HG03135 (cell line): ENCODE results near the gene THSD1.
"Not testable (repeated sequence)": the region's sequence is repeated elsewhere in the genome, so short reads cannot be mapped to it uniquely, and the experiment has no call there.

Experiments used
- ATAC-seq: cut with Tn5 transposase; IDR thresholded peaks from one replicate; pipeline ENCODE4 v1.9.1; 2021; ENCODE audit warnings: mild to moderate bottlenecking, moderate library complexity; ENCODE audit not compliant: unreplicated experiment

The THSD1 gene

DNA sequence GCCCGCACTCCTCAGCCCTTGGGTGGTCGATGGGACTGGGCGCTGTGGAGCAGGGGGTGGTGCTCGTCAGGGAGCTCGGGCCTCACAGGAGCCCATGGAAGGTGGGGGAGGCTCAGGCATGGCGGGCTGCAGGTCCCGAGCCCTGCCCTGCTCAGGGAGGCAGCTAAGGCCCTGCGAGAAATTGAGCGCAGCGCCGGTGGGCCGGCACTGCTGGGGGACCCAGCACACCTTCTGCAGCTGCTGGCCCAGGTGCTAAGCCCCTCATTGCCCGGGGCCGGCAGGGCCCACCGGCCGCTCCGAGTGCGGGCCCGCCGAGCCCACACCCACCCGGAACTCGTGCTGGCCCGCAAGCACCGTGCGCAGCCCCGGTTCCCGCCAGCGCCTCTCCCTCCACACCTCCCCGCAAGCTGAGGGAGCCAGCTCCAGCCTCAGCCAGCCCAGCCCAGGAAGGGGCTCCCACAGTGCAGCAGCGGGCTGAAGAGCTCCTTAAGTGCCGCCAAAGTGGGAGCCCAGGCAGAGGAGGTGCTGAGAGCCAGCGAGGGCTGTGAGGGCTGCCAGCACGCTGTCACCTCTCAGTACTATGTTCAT is 2.2 kb upstream of the THSD1 start:
- ATAC-seq: not testable (repeated sequence)

- not testable (repeated sequence) for ATAC-seq
Observed at GRCh38 chr13:52407436-52407835, 1.5 kb upstream of the THSD1 start.

DNA sequence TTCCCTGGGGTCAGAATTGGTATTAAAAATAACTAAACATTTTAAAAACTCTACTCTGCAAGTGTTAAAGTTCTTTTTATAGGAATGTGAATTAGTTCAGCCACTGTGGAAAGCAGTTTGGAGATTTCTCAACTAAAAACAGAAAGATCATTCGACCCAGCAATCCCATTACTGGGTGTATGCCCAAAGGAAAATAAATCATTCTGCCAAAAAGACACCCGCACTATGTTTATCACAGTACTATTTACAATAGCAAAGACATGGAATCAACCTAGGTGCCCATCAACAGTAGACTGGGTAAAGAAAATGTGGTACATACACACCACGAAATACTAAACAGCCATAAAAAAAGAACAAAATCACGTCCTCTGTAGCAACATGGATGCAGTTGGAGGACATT is 657 bp upstream of the THSD1 start:
- no peak for ATAC-seq

GRCh38 chr13:52405369-52405766 is 604 bp downstream of the THSD1 start:
- peak; percentile 13 for ATAC-seq

GRCh38 chr13:52399708-52400107 is 6.3 kb downstream of the THSD1 start:
- ATAC-seq: no peak

DNA sequence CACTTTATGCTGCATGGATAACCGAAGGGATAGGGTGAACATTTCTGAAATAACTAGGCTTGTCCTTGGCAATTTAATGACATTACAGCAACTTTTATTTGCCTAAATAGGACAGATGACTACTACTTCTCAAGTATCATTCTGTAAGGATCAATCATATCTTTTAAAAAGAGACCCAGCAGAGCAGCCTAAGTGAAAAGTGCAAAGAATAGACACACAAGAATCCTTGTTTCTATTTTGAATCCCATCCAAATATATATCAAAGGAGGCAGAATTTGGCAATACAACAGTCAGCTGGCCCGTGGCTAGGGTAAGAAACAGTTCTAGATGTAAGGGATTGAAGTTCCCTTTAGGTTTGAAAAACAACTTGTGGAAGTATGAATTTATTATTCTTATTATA is 6.9 kb downstream of the THSD1 start:
- ATAC-seq: no peak

GRCh38 chr13:52395704-52396103 is 10.3 kb downstream of the THSD1 start:
- no peak for ATAC-seq

- no peak for ATAC-seq
Observed at GRCh38 chr13:52394586-52394985, 11.4 kb downstream of the THSD1 start.

GRCh38 chr13:52393572-52394357 is 12.2 kb downstream of the THSD1 start:
- no peak for ATAC-seq

DNA sequence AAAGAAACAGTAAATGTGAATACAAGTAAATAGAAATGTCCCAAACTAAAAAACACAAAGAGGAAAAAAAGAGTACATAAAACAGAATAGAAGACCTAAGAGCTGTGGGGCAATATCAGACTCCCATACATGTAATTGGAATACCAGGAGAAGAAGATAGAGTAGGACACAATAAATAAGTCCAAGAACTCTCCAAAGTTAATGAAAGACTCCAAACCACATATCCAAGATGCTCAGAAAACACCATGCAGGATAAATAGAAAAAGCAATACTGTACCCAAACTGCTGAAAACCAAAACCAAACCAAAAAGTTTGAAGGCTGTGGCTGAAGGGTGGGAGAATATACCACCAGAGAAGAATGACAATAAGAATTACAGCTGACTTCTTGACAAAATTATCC is 18.3 kb downstream of the THSD1 start:
- ATAC-seq: no peak

DNA sequence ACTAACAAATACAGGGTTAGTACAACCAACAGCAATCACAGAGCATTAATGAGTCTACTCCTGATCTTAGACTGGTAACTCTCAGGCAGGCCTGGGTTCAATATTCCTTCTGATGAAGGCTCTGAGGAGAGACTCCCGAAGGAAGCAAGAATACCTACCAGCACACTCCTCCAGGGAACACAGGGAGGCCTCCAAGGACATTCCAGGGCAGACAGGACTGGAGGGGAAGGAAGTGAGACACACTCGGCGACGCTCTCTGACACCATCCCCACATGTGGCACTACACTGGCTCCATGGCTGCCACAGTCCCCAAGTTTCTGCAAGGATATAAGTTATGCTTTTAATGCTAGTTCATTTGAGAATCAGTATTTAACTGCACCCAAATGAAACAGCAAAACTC is 20.1 kb downstream of the THSD1 start:
- ATAC-seq: no peak

DNA sequence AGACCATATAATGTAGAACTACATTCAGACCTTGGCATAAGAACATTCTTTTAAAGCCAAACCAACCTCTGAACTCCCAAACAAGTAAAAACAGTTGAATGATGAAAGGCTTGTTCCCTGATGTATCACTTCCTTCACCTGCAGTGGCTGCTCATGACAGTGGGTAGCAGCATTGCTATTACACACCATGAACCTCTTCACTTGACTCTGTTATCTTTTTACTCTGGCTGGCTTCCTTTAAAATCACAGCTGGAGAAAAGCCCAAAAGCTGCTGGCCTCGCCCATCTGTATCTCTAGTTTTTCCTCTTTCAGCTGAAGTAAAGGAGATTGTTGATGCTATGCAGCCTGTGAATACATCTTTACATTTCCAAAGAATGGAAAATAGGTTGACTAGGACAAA is 22.6 kb downstream of the THSD1 start:
- no peak for ATAC-seq

GRCh38 chr13:52378312-52378711 is 27.7 kb downstream of the THSD1 start:
- no peak for ATAC-seq

GRCh38 chr13:52377898-52378297 is 28.1 kb downstream of the THSD1 start:
- no peak for ATAC-seq

DNA sequence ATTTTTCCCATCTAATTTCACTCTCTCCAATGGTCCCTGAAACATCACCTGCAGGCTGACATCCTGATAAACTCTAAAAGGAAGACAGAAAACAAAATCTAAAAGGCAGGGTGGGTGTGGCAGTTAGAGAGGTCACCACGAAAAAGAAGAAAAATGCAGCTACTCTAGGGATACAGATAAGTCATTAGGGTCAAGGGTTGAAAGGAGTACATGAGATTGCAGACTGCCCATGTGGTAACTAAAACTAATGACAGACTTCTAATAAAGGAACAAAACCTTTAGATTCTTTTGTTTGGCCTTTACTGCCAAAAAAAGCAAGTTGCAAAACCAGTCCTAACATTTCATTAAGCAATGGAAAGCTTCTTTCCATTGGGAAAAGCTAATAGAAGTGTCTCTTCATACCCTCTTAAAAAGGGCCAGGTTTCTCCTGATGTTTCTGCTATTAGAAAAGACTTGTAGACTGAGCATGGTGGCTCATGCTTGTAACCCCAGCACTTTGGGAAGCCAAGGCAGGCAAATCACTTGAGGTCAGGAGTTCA is 31.0 kb downstream of the THSD1 start:
- ATAC-seq: no peak

GRCh38 chr13:52374389-52374788 is 31.6 kb downstream of the THSD1 start:
- ATAC-seq: no peak

GRCh38 chr13:52373277-52373676 is 32.7 kb downstream of the THSD1 start:
- not testable (repeated sequence) for ATAC-seq

DNA sequence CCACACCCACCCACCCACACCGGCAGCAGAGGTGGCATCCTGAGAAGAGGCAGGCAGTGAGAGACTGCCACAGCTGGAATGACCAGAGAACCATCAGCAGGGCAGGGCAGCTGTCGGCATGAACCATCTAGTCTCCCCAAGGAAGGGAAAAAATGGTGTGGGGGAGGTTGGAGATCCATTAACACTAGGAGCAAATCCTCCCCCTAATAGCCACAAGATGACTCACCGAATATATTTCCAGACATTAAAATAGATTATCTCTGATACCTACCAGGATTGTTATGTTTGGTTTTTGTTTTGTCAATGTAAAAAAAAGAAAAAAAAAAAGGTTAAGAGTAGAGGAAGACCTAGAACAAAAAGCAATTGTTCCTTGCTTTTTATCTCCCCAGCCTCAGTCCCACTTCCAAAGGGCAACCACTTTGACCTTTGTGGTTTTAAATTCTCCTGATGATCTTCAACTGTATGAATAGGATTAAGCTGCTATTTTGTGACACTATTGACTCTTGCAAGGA is 34.2 kb downstream of the THSD1 start:
- no peak for ATAC-seq

- ATAC-seq: no peak
Observed at GRCh38 chr13:52366291-52366690, 39.7 kb downstream of the THSD1 start.

DNA sequence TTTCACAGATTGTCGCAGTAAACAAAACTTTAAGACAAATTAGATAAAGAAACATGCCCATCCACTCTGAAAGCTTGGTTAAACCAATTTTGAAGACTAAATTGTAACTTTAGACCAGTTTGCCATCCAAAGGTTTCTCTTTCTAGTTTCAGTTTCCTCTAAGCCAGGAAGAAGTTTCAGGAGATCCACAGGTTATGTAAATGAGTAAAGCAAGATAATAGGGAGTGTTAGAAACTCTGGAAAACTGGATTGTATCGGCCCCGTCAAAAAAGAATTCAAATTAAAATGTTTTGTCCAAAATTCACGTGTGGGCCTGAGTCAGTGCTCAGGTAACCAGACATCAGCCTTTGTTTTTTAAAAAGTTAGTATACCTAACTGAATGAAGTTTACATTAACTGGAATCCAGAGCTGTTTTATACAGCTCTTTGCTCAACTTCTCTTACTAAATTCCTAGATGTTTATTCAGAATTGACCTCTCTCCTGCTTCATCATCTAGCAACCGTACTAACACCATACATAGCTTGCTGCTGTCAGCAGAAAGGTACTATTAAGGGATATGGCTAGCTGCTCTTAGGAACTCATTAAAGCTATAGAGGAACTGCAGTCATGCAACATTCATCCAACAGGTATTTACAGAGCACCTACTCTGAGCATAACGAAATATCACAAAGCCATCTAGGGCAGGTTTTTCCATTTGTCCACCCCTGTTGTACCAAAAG is 43.6 kb downstream of the THSD1 start:
- ATAC-seq: not testable (repeated sequence)

DNA sequence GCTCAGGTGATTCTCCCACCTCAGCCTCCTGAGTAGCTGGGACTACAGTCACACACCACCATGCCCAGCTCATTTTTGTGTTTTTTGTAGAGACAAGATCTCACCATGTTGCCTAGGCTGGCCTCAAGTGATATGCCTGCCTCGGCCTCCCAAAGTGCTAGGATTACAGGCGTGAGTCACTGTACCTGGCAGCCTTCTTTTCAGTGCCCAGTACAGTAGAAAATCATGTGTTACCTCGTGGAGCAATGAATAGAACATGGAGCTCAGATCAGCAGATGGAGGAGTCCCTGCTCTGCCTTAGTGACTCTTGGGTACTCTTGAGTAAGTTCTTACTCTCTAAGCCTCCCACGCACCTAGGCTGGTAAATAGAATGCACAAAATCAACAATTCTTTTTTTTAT is 44.7 kb downstream of the THSD1 start:
- no peak for ATAC-seq

GRCh38 chr13:52359534-52359933 is 46.4 kb downstream of the THSD1 start:
- ATAC-seq: no peak
